Measurements from ENCODE around the gene NMD3. TPM values are rescaled to one million over a fixed set of nuclear protein-coding genes. Genes with fewer than 3 reads are reported as not detected.

Gene NMD3
- total RNA-seq, 1 donor from 2014 or later = 87.3 TPM

GRCh38 chr3:161253711-161254110 lies 32.6 kb downstream of the NMD3 start:
- DNase-seq (ENCODE audit: low read depth) (no peak), FAIRE-seq (no peak)
- H3K4me3 Mint-ChIP-seq (ENCODE audit: unreplicated experiment) = no peak overlapping the region
- TF ChIP-seq CTCF (IDR thresholded peaks at IDR 0.05; ENCODE audit: insufficient read depth, low read depth, low read length) (no peak), EZH2 (IDR thresholded peaks at IDR 0.05; ENCODE audit: insufficient read depth, low read length) (no peak)
- H3K79me2 ChIP-seq (ENCODE audit: insufficient read depth, low read length) = peaks cover 4% of the 10 kb centered on the region
- peaks cover 54% of the 10 kb centered on the region for H3K36me3 ChIP-seq (ENCODE audit: insufficient read depth, low read length)
- no peaks in the 10 kb centered on the region for H3K4me1 ChIP-seq (ENCODE audit: insufficient read depth, low read length)
- H3K36me3 Mint-ChIP-seq (ENCODE audit: low read depth, unreplicated experiment) = peaks cover 12% of the 10 kb centered on the region
- no peak overlapping the region for H3K4me3 ChIP-seq (ENCODE audit: insufficient read depth, low read depth, low read length)
- peaks cover 3% of the 10 kb centered on the region for H3K4me1 Mint-ChIP-seq (ENCODE audit: low read depth, unreplicated experiment)
- H3K27me3 Mint-ChIP-seq (ENCODE audit: low read depth, unreplicated experiment) = no peaks in the 10 kb centered on the region
- H3K27ac Mint-ChIP-seq (ENCODE audit: unreplicated experiment) = no peak overlapping the region
- H3K27me3 ChIP-seq (ENCODE audit: insufficient read depth, low read length) = no peaks in the 10 kb centered on the region
- H3K9me3 ChIP-seq (ENCODE audit: insufficient read depth, low read depth, low read length) = no peaks in the 10 kb centered on the region
- H3K27ac ChIP-seq (ENCODE audit: low read depth, low read length) = no peak overlapping the region
- no peak overlapping the region for H2AFZ ChIP-seq (ENCODE audit: low read depth, low read length)
- no peak overlapping the region for H3K9ac ChIP-seq (ENCODE audit: low read length)
- no peaks in the 10 kb centered on the region for H3K9me3 Mint-ChIP-seq (ENCODE audit: unreplicated experiment)
- H3K4me2 ChIP-seq (ENCODE audit: low read length) = no peak overlapping the region
- peaks cover 12% of the 10 kb centered on the region for H4K20me1 ChIP-seq (ENCODE audit: insufficient read depth, low read length)

GRCh38 chr3:161254861-161255260 lies 33.8 kb downstream of the NMD3 start:
- no peaks in the 10 kb centered on the region for H3K27me3 Mint-ChIP-seq (ENCODE audit: low read depth, unreplicated experiment)
- H3K4me1 Mint-ChIP-seq (ENCODE audit: low read depth, unreplicated experiment) = peaks cover 3% of the 10 kb centered on the region
- Histone ChIP-seq H3K9ac (ENCODE audit: low read length) (no peak overlapping the region), H3K27ac (ENCODE audit: low read depth, low read length) (no peak overlapping the region), H3K79me2 (ENCODE audit: insufficient read depth, low read length) (peaks cover 4% of the 10 kb centered on the region), H3K4me1 (ENCODE audit: insufficient read depth, low read length) (no peaks in the 10 kb centered on the region), H4K20me1 (ENCODE audit: insufficient read depth, low read length) (peaks cover 12% of the 10 kb centered on the region), H3K4me2 (ENCODE audit: low read length) (no peak overlapping the region), H3K27me3 (ENCODE audit: insufficient read depth, low read length) (no peaks in the 10 kb centered on the region), H2AFZ (ENCODE audit: low read depth, low read length) (no peak overlapping the region), H3K9me3 (ENCODE audit: insufficient read depth, low read depth, low read length) (no peaks in the 10 kb centered on the region), H3K4me3 (ENCODE audit: insufficient read depth, low read depth, low read length) (no peak overlapping the region), H3K36me3 (ENCODE audit: insufficient read depth, low read length) (peaks cover 49% of the 10 kb centered on the region)
- no peak for FAIRE-seq
- DNase-seq (ENCODE audit: low read depth) = no peak
- H3K4me3 Mint-ChIP-seq (ENCODE audit: unreplicated experiment) = no peak overlapping the region
- H3K27ac Mint-ChIP-seq (ENCODE audit: unreplicated experiment) = no peak overlapping the region
- TF ChIP-seq EZH2 (IDR thresholded peaks at IDR 0.05; ENCODE audit: insufficient read depth, low read length) (no peak), CTCF (IDR thresholded peaks at IDR 0.05; ENCODE audit: insufficient read depth, low read depth, low read length) (no peak)
- H3K36me3 Mint-ChIP-seq (ENCODE audit: low read depth, unreplicated experiment) = peaks cover 14% of the 10 kb centered on the region
- no peaks in the 10 kb centered on the region for H3K9me3 Mint-ChIP-seq (ENCODE audit: unreplicated experiment)

GRCh38 chr3:161263057-161263456 lies 41.9 kb downstream of the NMD3 start:
- H3K9ac ChIP-seq (ENCODE audit: low read length) = no peak overlapping the region
- Mint-ChIP-seq H3K36me3 (ENCODE audit: low read depth, unreplicated experiment) (peaks cover 27% of the 10 kb centered on the region), H3K27ac (ENCODE audit: unreplicated experiment) (peak overlapping the region; percentile 67), H3K27me3 (ENCODE audit: low read depth, unreplicated experiment) (no peaks in the 10 kb centered on the region), H3K9me3 (ENCODE audit: unreplicated experiment) (peaks cover 13% of the 10 kb centered on the region), H3K4me1 (ENCODE audit: low read depth, unreplicated experiment) (peaks cover 27% of the 10 kb centered on the region), H3K4me3 (ENCODE audit: unreplicated experiment) (peak overlapping the region; percentile 63)
- H3K4me1 ChIP-seq (ENCODE audit: insufficient read depth, low read length) = peaks cover 8% of the 10 kb centered on the region
- no peak overlapping the region for H3K4me3 ChIP-seq (ENCODE audit: insufficient read depth, low read depth, low read length)
- peaks cover 10% of the 10 kb centered on the region for H3K36me3 ChIP-seq (ENCODE audit: insufficient read depth, low read length)
- no peak overlapping the region for H2AFZ ChIP-seq (ENCODE audit: low read depth, low read length)
- H3K4me2 ChIP-seq (ENCODE audit: low read length) = no peak overlapping the region
- FAIRE-seq (no peak), DNase-seq (ENCODE audit: low read depth) (peak; percentile 70)
- H3K9me3 ChIP-seq (ENCODE audit: insufficient read depth, low read depth, low read length) = no peaks in the 10 kb centered on the region
- H4K20me1 ChIP-seq (ENCODE audit: insufficient read depth, low read length) = peaks cover 4% of the 10 kb centered on the region
- no peaks in the 10 kb centered on the region for H3K27me3 ChIP-seq (ENCODE audit: insufficient read depth, low read length)
- TF ChIP-seq EZH2 (IDR thresholded peaks at IDR 0.05; ENCODE audit: insufficient read depth, low read length) = no peak
- no peak for TF ChIP-seq CTCF (IDR thresholded peaks at IDR 0.05; ENCODE audit: insufficient read depth, low read depth, low read length)
- peak overlapping the region; percentile 29 for H3K27ac ChIP-seq (ENCODE audit: low read depth, low read length)
- H3K79me2 ChIP-seq (ENCODE audit: insufficient read depth, low read length) = peaks cover 5% of the 10 kb centered on the region
